Stimulated activated CD8-positive, alpha-beta memory T cell treated with anti-CD3 and anti-CD28 coated beads, Interleukin-4, amount 100 ng/mL, for 1 hour (primary cell): ENCODE measurements around the gene PPP1R9B.

Experiments
- DNase-seq, 2 donors: peaks; one replicate each; pipeline ENCODE4 v3.0.0-alpha.2; 2020; ENCODE audit warnings: low read depth in 2 of 2, low spot score in 1 of 2

PPP1R9B gene

GRCh38 chr17:50174444-50174843, 24.0 kb upstream of the PPP1R9B start:
- no peak for DNase-seq

- no peak for DNase-seq
These were observed 23.0 kb upstream of the PPP1R9B start for GRCh38 chr17:50173335-50173941.

GRCh38 chr17:50172936-50173334, 22.5 kb upstream of the PPP1R9B start:
- no peak for DNase-seq

- no peak for DNase-seq
These were observed 21.7 kb upstream of the PPP1R9B start for GRCh38 chr17:50172130-50172529.

GRCh38 chr17:50171371-50172071, 21.0 kb upstream of the PPP1R9B start:
- no peak for DNase-seq

GRCh38 chr17:50170662-50171370, 20.3 kb upstream of the PPP1R9B start:
- DNase-seq = no peak

- DNase-seq = no peak
These were observed 19.5 kb upstream of the PPP1R9B start for GRCh38 chr17:50169881-50170459.

- DNase-seq = no peak
These were observed 18.8 kb upstream of the PPP1R9B start for GRCh38 chr17:50169121-50169764.

- DNase-seq = no peak
These were observed 17.8 kb upstream of the PPP1R9B start for GRCh38 chr17:50168319-50168718.

GRCh38 chr17:50167371-50167770, 16.9 kb upstream of the PPP1R9B start:
- DNase-seq = no peak

GRCh38 chr17:50166518-50167181, 16.2 kb upstream of the PPP1R9B start:
- DNase-seq = no peak

GRCh38 chr17:50165867-50166517, 15.5 kb upstream of the PPP1R9B start, which contains the start of gene SGCA:
Gene SGCA (plus strand): TSS chr17:50166005. CDS start chr17:50166041, 36 bp downstream.
- DNase-seq = no peak

- no peak for DNase-seq
These were observed 15.0 kb upstream of the PPP1R9B start for GRCh38 chr17:50165466-50165865.

- DNase-seq = no peak
These were observed 14.6 kb upstream of the PPP1R9B start for GRCh38 chr17:50165066-50165465.

GRCh38 chr17:50164697-50164988, 14.2 kb upstream of the PPP1R9B start:
- no peak for DNase-seq

- DNase-seq = no peak
These were observed 13.6 kb upstream of the PPP1R9B start for GRCh38 chr17:50163843-50164696.

- no peak for DNase-seq
These were observed 12.2 kb upstream of the PPP1R9B start for GRCh38 chr17:50162466-50163254.

- DNase-seq = no peak
These were observed 11.4 kb upstream of the PPP1R9B start for GRCh38 chr17:50161911-50162288.
